22Rv1 (cell line): ENCODE results near the gene UNC79.

ENCODE experiments used
- CTCF ChIP-seq: fragments of 450-650 bp; IDR thresholded peaks from 2 replicates; pipeline ENCODE4 v1.5.1; 2017; ENCODE audit warnings: mild to moderate bottlenecking
- ZFX ChIP-seq: fragments of 450-650 bp; IDR thresholded peaks from 2 replicates; pipeline ENCODE4 v1.6.1; 2017; ENCODE audit warnings: antibody characterized with exemption, borderline replicate concordance

- TF ChIP-seq CTCF (no peak), ZFX (no peak)
Measured at GRCh38 chr14:93683226-93683625, 252.5 kb downstream of the UNC79 start.
